ENCODE results near the gene FAM81A.

DNA sequence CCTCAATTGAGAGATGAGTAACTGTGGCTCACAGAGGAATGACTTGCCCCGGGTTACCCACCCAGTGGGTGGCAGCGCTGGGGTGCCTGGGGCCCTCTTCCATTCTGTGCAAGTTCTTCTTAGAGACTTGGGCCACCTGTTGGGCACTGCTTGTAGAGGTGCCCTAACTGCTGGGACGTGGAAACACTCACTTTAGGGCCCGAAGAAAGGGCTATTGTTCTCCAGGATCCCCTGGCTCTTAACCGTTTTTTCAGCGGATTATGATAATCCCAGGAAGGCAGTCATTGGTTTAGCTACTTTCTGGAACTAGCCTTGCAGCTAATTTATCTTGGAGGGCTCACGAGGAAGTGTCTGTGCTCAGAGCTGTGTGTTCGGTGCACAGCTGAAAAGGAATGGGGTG is 107.6 kb downstream of the FAM81A start:
- TF ChIP-seq, protein P1, sequence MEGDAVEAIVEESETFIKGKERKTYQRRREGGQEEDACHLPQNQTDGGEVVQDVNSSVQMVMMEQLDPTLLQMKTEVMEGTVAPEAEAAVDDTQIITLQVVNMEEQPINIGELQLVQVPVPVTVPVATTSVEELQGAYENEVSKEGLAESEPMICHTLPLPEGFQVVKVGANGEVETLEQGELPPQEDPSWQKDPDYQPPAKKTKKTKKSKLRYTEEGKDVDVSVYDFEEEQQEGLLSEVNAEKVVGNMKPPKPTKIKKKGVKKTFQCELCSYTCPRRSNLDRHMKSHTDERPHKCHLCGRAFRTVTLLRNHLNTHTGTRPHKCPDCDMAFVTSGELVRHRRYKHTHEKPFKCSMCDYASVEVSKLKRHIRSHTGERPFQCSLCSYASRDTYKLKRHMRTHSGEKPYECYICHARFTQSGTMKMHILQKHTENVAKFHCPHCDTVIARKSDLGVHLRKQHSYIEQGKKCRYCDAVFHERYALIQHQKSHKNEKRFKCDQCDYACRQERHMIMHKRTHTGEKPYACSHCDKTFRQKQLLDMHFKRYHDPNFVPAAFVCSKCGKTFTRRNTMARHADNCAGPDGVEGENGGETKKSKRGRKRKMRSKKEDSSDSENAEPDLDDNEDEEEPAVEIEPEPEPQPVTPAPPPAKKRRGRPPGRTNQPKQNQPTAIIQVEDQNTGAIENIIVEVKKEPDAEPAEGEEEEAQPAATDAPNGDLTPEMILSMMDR (IDR thresholded peaks at IDR 0.05) = no peak
- no peak for TF ChIP-seq POLR2A (IDR thresholded peaks at IDR 0.05)
